ENCODE results near the gene RUNDC1.

DNA sequence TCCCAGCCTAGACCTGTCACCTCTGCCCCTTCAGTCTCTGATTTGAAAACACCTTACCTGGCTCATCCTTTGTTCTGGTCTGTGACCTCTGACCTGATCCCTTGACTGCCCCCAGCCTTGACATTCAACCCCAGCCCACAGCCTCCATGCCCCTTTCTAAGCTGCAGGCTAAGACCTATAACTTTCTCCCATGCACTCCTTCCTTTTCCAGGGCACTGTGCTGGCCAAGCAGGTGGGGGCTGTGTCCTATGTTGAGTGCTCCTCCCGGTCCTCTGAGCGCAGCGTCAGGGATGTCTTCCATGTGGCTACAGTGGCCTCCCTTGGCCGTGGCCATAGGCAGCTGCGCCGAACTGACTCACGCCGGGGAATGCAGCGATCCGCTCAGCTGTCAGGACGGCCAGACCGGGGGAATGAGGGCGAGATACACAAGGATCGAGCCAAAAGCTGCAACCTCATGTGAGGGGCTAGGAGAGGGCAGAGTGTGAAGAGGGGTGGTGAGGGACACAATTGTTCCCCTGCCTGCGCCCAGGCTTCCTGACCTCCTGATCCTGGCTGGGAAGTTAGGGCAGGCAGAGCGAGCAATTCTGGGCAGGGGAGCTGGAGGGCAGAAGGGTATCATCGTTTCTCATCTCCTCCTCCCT is 48.0 kb downstream of the RUNDC1 start:
- no peak for TF ChIP-seq POLR2A (IDR thresholded peaks at IDR 0.05)
- TF ChIP-seq, protein P1, sequence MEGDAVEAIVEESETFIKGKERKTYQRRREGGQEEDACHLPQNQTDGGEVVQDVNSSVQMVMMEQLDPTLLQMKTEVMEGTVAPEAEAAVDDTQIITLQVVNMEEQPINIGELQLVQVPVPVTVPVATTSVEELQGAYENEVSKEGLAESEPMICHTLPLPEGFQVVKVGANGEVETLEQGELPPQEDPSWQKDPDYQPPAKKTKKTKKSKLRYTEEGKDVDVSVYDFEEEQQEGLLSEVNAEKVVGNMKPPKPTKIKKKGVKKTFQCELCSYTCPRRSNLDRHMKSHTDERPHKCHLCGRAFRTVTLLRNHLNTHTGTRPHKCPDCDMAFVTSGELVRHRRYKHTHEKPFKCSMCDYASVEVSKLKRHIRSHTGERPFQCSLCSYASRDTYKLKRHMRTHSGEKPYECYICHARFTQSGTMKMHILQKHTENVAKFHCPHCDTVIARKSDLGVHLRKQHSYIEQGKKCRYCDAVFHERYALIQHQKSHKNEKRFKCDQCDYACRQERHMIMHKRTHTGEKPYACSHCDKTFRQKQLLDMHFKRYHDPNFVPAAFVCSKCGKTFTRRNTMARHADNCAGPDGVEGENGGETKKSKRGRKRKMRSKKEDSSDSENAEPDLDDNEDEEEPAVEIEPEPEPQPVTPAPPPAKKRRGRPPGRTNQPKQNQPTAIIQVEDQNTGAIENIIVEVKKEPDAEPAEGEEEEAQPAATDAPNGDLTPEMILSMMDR (IDR thresholded peaks at IDR 0.05): no peak

Data from right lobe of liver (tissue), 4 donors.